Measurements from ENCODE around the gene OBSL1. TPM values are rescaled to one million over a fixed set of nuclear protein-coding genes. Genes with fewer than 3 reads are reported as not detected.

The OBSL1 gene
- total RNA-seq, 1 experiment from 2014 or later, result 51.9 TPM

- DNase-seq (ENCODE audit: low spot score), result no peak
Observed at GRCh38 chr2:219533930-219534661, 37.2 kb downstream of the OBSL1 start.

DNA sequence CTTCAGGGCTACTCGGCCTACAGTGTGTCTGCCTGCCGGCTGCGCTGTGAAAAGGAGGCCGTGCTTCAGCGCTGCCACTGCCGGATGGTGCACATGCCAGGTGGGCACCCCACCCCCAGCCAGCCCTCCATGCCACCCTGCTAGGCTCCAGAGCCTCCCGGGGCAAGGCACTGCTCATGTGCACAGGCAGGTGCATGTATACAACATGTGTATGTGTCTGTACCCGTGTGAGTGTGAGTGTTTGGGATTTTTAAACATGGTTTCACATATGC, 39.0 kb downstream of the OBSL1 start:
- DNase-seq (ENCODE audit: low spot score), result no peak

DNA sequence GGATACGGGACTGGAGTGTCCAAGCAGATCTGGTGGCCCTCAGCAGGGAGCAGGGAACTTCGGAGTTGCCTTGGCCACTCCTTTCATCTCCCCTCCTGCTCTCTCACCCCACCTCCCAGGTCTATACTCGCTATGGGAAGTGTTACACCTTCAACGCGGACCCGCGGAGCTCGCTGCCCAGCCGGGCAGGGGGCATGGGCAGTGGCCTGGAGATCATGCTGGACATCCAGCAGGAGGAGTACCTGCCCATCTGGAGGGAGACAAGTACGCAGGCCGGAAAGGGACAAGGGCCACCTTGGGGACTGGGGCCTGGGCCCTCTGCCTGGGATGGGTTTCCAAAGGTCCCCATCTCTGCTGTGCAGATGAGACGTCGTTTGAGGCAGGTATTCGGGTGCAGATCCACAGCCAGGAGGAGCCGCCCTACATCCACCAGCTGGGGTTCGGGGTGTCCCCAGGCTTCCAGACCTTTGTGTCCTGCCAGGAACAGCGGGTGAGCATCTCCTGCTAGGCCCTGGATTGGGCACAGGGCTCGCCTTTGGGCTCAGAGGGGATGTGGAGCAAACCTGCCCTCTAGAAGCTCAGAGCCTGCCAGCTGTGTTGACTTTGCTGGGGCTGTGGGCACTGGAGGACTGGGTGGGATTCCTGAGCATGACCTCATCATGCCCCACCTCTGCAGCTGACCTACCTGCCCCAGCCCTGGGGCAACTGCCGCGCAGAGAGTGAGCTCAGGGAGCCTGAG, 39.5 kb downstream of the OBSL1 start:
- DNase-seq (ENCODE audit: low spot score), result no peak

GRCh38 chr2:219530048-219530963, 41.0 kb downstream of the OBSL1 start:
- DNase-seq (ENCODE audit: low spot score), result peak; percentile 72

GRCh38 chr2:219527472-219527871, 43.9 kb downstream of the OBSL1 start:
- DNase-seq (ENCODE audit: low spot score), result no peak

GRCh38 chr2:219527076-219527394, 44.3 kb downstream of the OBSL1 start:
- no peak for DNase-seq (ENCODE audit: low spot score)

- no peak for DNase-seq (ENCODE audit: low spot score)
Observed at GRCh38 chr2:219526320-219527075, 44.8 kb downstream of the OBSL1 start.

DNA sequence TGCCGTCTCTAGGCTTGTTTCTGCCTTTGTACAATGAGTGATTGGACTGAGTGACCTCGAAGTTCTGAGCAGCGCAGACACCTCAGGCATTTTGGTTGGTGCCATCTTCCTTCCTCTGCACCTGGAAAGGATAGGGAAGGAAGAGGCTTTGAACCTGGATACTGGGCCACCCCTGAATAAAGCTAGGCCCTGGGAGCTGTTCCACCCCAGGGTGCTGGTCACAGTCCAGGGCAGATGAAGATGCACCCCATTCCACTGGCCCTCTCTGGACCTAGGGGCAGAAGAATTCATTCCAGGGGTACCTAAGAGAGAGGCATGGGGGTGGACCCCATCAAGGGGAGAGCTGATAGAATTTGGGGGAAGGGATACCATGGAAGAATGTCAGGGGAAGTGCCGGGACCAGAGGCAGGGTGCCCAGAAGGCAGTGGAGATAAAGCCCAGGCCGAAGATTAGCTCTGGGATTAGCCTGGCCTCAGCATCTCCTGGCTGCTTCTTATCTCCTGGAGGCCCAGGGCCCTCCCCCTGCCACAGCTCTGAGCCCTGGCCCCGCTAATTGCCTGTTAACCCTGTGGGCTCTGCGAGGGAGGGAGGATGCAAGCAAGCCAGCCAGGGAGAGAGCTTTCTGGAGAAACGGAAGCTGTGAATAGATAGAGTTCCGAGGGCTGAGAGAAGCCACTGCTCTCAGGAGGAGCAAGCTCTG, 45.7 kb downstream of the OBSL1 start:
- no peak for DNase-seq (ENCODE audit: low spot score)

DNA sequence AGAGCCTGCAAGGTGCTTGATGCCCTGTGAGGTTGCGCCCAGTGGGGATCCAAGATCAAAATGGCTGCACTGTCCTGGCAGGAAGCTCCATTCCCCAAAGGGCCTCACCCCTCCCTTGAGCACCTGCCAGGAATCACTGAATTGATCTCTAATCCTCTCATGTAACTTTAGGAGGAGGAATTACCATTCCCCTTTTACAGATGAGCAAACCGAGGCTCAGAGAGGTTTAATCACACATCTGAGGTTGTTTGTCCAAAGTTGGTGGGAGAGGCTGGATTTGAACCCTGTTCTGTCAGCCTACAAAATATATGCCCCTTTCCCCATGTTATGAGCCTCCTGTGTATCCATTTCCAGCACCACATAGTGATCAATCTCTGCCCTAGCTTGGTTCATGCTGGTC, 46.5 kb downstream of the OBSL1 start:
- no peak for DNase-seq (ENCODE audit: low spot score)

- no peak for DNase-seq (ENCODE audit: low spot score)
Observed at GRCh38 chr2:219523031-219523671, 48.2 kb downstream of the OBSL1 start.

DNA sequence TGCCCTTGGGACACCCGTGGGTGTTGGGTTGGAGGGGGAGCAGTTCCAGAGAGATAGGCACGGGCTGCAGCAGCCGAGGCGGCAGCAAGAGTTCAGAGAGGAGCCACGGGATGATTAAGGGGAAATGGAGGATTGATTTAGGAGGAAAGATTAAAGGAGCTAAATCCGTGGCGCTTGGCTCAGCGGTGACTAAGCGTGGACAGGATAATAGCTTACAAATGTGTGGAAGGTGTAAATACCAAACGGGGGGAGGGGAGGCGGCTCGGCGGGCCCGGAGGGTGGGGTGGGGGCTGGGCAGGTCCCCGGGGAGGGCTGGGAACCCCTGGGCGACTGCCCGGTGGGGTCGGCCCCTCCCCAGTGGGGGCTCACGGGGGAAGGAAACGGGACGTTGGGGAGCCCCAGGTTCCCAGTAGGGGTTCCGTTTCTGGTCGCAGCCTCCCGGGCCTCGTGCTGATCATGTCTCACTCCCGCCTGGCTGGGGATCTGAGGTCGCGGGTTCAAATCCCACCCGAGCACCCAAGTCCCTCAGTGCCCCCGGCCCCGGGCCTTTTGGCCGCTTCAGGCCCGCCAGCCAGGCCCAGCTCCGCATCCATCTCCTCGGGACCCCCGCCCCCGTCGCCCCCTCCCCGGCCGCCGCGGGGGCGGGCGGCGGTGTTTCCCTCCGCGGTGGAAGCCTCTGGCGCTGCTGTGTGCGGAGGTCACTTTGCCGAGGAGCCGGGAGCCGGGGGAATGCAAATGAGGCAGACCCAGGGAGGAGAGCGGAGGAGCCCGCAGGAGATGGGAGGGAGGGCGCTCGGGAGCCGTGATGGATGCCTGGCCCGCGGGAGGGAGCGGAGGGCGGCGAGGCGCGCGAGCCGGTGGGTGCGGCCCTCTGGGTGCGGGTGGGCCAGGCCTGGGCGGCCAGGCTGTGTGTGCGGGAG, 49.0 kb downstream of the OBSL1 start:
- peak; percentile 34 for DNase-seq (ENCODE audit: low spot score)

DNA sequence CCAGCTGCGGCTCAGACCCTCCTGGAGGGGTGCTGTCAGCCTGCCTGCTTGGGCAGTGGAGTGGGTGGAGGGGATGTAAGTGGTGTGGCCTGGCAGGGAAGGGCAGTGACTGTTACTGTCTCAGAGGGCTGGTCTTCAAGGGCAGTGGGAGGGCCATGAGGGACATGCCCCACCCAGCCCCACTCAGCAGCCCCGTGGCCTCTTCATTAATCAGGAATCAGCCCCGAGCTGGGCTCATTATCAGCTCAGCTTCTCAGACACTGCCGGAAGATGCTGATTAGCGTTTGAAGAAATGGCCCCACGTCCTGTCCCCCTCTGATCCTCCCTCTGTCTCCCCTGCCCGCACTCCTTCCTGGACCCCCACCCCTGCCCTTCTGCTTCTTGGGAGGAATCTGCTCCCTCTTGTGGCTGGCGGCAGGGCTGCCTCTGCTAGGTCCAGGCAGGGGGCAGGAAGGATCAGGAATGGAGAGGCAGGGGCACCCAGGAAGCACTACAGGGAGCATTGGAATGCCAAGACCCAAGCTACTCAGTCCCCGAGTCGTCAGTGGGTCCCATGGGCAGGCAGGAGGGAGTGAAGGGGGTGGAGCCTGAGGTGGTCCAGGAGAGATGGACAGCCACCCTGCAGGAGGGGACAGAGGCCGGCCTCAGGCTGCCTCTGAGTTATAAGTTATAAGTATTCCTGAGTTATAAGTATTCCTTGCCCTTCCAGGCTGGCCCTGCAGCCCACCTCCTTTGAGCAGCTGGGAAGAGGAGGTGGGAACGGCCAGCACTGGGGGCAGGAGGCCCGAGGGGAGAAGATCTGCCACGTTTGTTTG, 50.1 kb downstream of the OBSL1 start:
- DNase-seq (ENCODE audit: low spot score), result peak; percentile 52

DNA sequence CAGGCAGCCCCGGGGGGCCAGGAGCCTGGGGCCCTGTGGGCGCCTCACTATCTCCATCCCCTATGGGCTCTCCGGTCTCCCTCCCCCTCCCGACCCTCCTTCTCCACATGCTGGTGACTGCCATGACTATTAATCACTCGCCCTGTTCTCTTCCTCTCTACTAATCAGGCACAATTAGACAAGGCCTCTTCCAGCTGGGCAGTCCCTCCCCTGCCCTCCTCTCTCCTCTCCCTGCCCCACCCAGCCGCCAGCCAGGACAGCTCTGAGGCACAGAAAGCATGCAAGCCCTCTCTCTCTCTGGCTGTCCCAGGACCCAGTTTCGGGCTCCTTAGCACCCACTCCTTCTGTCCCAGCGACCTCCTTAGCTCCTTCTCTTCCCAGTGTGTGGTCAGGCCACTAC, 51.3 kb downstream of the OBSL1 start:
- DNase-seq (ENCODE audit: low spot score), result no peak

DNA sequence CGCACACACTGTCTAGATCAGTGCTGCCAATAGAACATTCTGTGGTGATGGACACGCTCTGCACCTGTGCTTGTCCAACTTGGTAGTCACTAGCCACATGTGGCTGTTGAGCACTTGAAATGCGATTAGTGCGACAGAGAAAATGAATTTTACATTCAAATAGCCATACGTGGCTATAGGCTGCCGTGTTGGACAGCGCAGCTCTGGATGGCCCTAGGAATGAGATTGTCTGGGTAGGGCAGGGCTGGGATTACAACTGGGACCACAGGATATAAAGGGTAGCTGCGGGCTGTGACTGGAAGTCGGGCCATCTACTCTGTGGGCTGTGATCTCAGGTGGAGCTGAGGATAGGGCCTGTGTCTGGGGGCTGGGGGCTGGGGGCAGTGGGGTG, 51.8 kb downstream of the OBSL1 start:
- no peak for DNase-seq (ENCODE audit: low spot score)

GRCh38 chr2:219517954-219518778, 53.2 kb downstream of the OBSL1 start:
- no peak for DNase-seq (ENCODE audit: low spot score)

GRCh38 chr2:219516888-219517287, 54.5 kb downstream of the OBSL1 start:
- DNase-seq (ENCODE audit: low spot score), result no peak

GRCh38 chr2:219515874-219516629, 55.3 kb downstream of the OBSL1 start:
- DNase-seq (ENCODE audit: low spot score), result no peak

All from H4 (cell line).